Endodermal cell (in vitro differentiated cells): Measurements from ENCODE around the gene DDX49. TPM values are rescaled to one million over a fixed set of nuclear protein-coding genes. Genes with fewer than 3 reads are reported as not detected.

Experiments
- DNase-seq: peaks from one replicate; pipeline ENCODE4 v3.0.0-alpha.2; 2017
- H3K27ac ChIP-seq: 2 replicates; pipeline ENCODE4 v1.5.1; 2013; ENCODE audit warnings: mild to moderate bottlenecking, low read depth, low read length, moderate library complexity
- H3K27me3 ChIP-seq: 2 replicates; pipeline ENCODE4 v1.6.1; 2013; ENCODE audit warnings: mild to moderate bottlenecking, low read length, moderate library complexity; ENCODE audit not compliant: insufficient read depth, control insufficient read depth, poor library complexity, severe bottlenecking
- H3K36me3 ChIP-seq: 2 replicates; pipeline ENCODE4 v1.7.0; 2013; ENCODE audit warnings: mild to moderate bottlenecking, low read length, moderate library complexity; ENCODE audit not compliant: control insufficient read depth, insufficient read depth
- H3K4me1 ChIP-seq: one replicate; pipeline ENCODE4 v1.7.0; 2013; ENCODE audit warnings: low read length; ENCODE audit not compliant: control insufficient read depth, insufficient read depth
- H3K4me3 ChIP-seq: 2 replicates; pipeline ENCODE4 v1.5.1; 2013; ENCODE audit warnings: mild to moderate bottlenecking, low read length, moderate library complexity
- H3K9ac ChIP-seq: 2 replicates; pipeline ENCODE4 v1.6.1; 2013; ENCODE audit warnings: mild to moderate bottlenecking, low read length, moderate library complexity; ENCODE audit not compliant: poor library complexity, severe bottlenecking; ENCODE audit errors: extremely low read depth
- H3K9me3 ChIP-seq: 2 replicates; pipeline ENCODE4 v1.6.1; 2013; ENCODE audit warnings: mild to moderate bottlenecking, low read length, moderate library complexity; ENCODE audit not compliant: control insufficient read depth
- H3K27ac Mint-ChIP-seq: 2 replicates; pipeline ENCODE4 v1.8.0; 2020; ENCODE audit warnings: mixed read lengths
- H3K27me3 Mint-ChIP-seq: 2 replicates; pipeline ENCODE4 v1.8.0; 2021; ENCODE audit warnings: mild to moderate bottlenecking, mixed read lengths; ENCODE audit not compliant: insufficient read depth
- H3K36me3 Mint-ChIP-seq: 2 replicates; pipeline ENCODE4 v1.8.0; 2020; ENCODE audit warnings: low read depth, mixed read lengths
- H3K4me1 Mint-ChIP-seq: 2 replicates; pipeline ENCODE4 v1.8.0; 2020; ENCODE audit warnings: mixed read lengths
- H3K4me3 Mint-ChIP-seq: 2 replicates; pipeline ENCODE4 v1.8.0; 2020; ENCODE audit warnings: mild to moderate bottlenecking, moderate library complexity, mixed read lengths
- H3K9me3 Mint-ChIP-seq: 2 replicates; pipeline ENCODE4 v1.8.0; 2020; ENCODE audit warnings: mild to moderate bottlenecking, mixed read lengths
- WGBS, 2 experiments: methylation state at CpG; one replicate each; pipeline versions ENCODE4 v1.1.5 to v1.1.7; 2013; ENCODE audit warnings: missing lambda C conversion rate in 2 of 2, mixed read lengths in 1 of 2; ENCODE audit not compliant: insufficient coverage in 1 of 2, insufficient read length in 1 of 2; 5-methylcytosine and 5-hydroxymethylcytosine counted together
- total RNA-seq, 2 donors: library from RNA; stranded (reverse); fragmentation: NEBNext Ultra II Directional in 1 of 2; extraction: Animal tissue kit (Norgen Biotek cat#: 25700) in 1 of 2; gene quantifications; 2 replicates in 1 of 2; 3 replicates in 1 of 2; pipeline ENCODE4 v1.2.1, GENCODE V29; 2021
- TF ChIP-seq, protein P1 (sequence below): fragments of 200-600 bp; sonication (generic); conservative IDR thresholded peaks from 2 replicates; pipeline ENCODE4 v1.5.0; 2021; ENCODE audit warnings: antibody characterized with exemption, mild to moderate bottlenecking

The DDX49 gene
- total RNA-seq, 2 donors from 2014 or later, result 30.4 to 37.9 TPM

GRCh38 chr19:18870531-18871172, 48.9 kb upstream of the DDX49 start:
- Mint-ChIP-seq H3K27ac (no peak overlapping the region), H3K4me3 (no peak overlapping the region), H3K4me1 (peaks cover 16% of the 10 kb centered on the region), H3K27me3 (no peaks in the 10 kb centered on the region), H3K36me3 (peaks cover 38% of the 10 kb centered on the region), H3K9me3 (no peaks in the 10 kb centered on the region)
- WGBS, 2 experiments, result 89 to 96% methylated on average over 15 to 25 of the region's 25 CpGs
- Histone ChIP-seq H3K4me3 (no peak overlapping the region), H3K27ac (no peak overlapping the region), H3K36me3 (peaks cover 35% of the 10 kb centered on the region), H3K4me1 (peaks cover 3% of the 10 kb centered on the region), H3K9me3 (no peaks in the 10 kb centered on the region), H3K9ac (no peak overlapping the region), H3K27me3 (no peaks in the 10 kb centered on the region)
- no peak for DNase-seq
- TF ChIP-seq, protein P1, sequence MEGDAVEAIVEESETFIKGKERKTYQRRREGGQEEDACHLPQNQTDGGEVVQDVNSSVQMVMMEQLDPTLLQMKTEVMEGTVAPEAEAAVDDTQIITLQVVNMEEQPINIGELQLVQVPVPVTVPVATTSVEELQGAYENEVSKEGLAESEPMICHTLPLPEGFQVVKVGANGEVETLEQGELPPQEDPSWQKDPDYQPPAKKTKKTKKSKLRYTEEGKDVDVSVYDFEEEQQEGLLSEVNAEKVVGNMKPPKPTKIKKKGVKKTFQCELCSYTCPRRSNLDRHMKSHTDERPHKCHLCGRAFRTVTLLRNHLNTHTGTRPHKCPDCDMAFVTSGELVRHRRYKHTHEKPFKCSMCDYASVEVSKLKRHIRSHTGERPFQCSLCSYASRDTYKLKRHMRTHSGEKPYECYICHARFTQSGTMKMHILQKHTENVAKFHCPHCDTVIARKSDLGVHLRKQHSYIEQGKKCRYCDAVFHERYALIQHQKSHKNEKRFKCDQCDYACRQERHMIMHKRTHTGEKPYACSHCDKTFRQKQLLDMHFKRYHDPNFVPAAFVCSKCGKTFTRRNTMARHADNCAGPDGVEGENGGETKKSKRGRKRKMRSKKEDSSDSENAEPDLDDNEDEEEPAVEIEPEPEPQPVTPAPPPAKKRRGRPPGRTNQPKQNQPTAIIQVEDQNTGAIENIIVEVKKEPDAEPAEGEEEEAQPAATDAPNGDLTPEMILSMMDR, result no peak

DNA sequence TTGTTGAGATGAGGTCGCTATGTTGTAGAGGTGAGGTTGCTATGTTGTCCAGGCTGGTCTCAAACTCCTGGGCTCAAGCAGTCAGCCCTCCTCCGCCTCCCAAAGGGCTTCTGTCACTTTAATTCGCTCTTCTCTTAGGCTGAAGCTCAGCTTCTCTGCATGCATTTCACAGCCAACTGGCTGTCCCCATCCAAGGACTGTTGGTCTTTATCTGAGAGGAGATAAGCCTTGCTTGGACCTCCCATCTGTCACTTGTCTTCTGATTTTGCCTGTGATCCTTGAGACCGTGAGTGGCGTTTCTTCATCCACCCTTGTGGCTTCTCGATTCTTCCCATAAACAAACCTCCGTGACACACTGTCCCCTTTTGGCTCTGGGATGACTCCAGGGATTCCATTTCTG, 48.0 kb upstream of the DDX49 start:
- H3K4me3 Mint-ChIP-seq, result no peak overlapping the region

GRCh38 chr19:18875726-18876125, 43.8 kb upstream of the DDX49 start:
- Histone ChIP-seq H3K4me1 (peaks cover 3% of the 10 kb centered on the region), H3K36me3 (peaks cover 36% of the 10 kb centered on the region), H3K9me3 (peaks cover 8% of the 10 kb centered on the region), H3K27ac (no peak overlapping the region), H3K27me3 (no peaks in the 10 kb centered on the region), H3K4me3 (no peak overlapping the region), H3K9ac (no peak overlapping the region)
- DNase-seq, result no peak
- WGBS, 2 experiments, result 94 to 95% methylated on average over 5 of the region's 5 CpGs
- TF ChIP-seq, protein P1, result no peak
- H3K27me3 Mint-ChIP-seq, result no peaks in the 10 kb centered on the region
- no peak overlapping the region for H3K27ac Mint-ChIP-seq
- H3K4me1 Mint-ChIP-seq, result peaks cover 16% of the 10 kb centered on the region
- H3K4me3 Mint-ChIP-seq, result no peak overlapping the region
- peaks cover 7% of the 10 kb centered on the region for H3K9me3 Mint-ChIP-seq
- H3K36me3 Mint-ChIP-seq, result peaks cover 58% of the 10 kb centered on the region

More for the DNA sequence above, 48.0 kb upstream of the DDX49 start:
- 75 to 84% methylated on average over 3 to 7 of the region's 7 CpGs for WGBS, 2 experiments
- no peak overlapping the region for H3K9ac ChIP-seq
- H3K4me1 Mint-ChIP-seq, result peaks cover 16% of the 10 kb centered on the region
- H3K36me3 ChIP-seq, result peaks cover 37% of the 10 kb centered on the region
- TF ChIP-seq, protein P1, result no peak
- peaks cover under 1% of the 10 kb centered on the region for H3K9me3 ChIP-seq
- H3K27me3 ChIP-seq, result no peaks in the 10 kb centered on the region
- H3K27ac ChIP-seq, result no peak overlapping the region
- H3K27ac Mint-ChIP-seq, result peak overlapping the region; percentile 57
- peaks cover 3% of the 10 kb centered on the region for H3K4me1 ChIP-seq
- no peak overlapping the region for H3K4me3 ChIP-seq
- peaks cover under 1% of the 10 kb centered on the region for H3K9me3 Mint-ChIP-seq
- peaks cover 44% of the 10 kb centered on the region for H3K36me3 Mint-ChIP-seq
- H3K27me3 Mint-ChIP-seq, result no peaks in the 10 kb centered on the region
- peak; percentile 63 for DNase-seq
